Esophagus muscularis mucosa (tissue), 3 donors: ENCODE data around the gene AUNIP.

Experiments
- POLR2A ChIP-seq: fragments of 450-650 bp; IDR thresholded peaks from one replicate; pipeline ENCODE4 v1.6.1; 2017; ENCODE audit warnings: antibody characterized with exemption, moderate library complexity, mild to moderate bottlenecking, low read depth
- POLR2AphosphoS5 ChIP-seq, 2 donors: sonication (generic); formaldehyde crosslinking; IDR thresholded peaks; one replicate each; pipeline ENCODE4 v1.6.1; 2017; ENCODE audit warnings: antibody characterized with exemption in 2 of 2
- TF ChIP-seq, protein P1 (sequence below), 3 experiments: fragments of 200-600 bp in 2 of 3; fragments of 450-650 bp in 1 of 3; sonication (generic) in 2 of 3; IDR thresholded peaks; one replicate each; pipeline ENCODE4 v1.5.1; 2017 to 2019; ENCODE audit warnings: antibody characterized with exemption in 3 of 3, mild to moderate bottlenecking in 2 of 3, moderate library complexity in 1 of 3

DNA sequence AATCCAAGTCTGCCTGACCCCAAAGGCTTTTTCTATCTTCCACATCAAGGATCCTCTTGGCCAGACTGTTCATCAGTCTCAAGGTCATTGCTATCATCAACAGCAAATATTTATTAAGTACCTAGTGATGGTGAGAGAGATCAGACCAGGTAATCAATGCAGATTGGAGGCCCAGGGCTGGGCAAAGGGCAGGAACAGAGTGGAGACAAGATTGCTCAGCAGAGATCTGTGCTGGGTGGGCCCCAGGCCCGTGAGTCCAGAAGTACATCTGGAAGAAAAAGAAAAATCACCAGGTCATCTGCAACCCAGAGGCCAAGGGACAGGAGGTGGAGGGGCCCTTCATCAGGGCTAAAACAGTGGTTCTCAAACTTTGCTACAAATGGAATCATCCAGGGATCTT is 26.3 kb upstream of the AUNIP start:
- TF ChIP-seq, protein P1, sequence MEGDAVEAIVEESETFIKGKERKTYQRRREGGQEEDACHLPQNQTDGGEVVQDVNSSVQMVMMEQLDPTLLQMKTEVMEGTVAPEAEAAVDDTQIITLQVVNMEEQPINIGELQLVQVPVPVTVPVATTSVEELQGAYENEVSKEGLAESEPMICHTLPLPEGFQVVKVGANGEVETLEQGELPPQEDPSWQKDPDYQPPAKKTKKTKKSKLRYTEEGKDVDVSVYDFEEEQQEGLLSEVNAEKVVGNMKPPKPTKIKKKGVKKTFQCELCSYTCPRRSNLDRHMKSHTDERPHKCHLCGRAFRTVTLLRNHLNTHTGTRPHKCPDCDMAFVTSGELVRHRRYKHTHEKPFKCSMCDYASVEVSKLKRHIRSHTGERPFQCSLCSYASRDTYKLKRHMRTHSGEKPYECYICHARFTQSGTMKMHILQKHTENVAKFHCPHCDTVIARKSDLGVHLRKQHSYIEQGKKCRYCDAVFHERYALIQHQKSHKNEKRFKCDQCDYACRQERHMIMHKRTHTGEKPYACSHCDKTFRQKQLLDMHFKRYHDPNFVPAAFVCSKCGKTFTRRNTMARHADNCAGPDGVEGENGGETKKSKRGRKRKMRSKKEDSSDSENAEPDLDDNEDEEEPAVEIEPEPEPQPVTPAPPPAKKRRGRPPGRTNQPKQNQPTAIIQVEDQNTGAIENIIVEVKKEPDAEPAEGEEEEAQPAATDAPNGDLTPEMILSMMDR (IDR thresholded peaks at IDR 0.05): no peak
- no peak for TF ChIP-seq POLR2A
- TF ChIP-seq POLR2AphosphoS5 (IDR thresholded peaks at IDR 0.05): no peak
